Measurements from ENCODE around the gene SIPA1L2.
"Not testable (repeated sequence)": the region's sequence is repeated elsewhere in the genome, so short reads cannot be mapped to it uniquely, and the experiment has no call there.

Gene SIPA1L2

DNA sequence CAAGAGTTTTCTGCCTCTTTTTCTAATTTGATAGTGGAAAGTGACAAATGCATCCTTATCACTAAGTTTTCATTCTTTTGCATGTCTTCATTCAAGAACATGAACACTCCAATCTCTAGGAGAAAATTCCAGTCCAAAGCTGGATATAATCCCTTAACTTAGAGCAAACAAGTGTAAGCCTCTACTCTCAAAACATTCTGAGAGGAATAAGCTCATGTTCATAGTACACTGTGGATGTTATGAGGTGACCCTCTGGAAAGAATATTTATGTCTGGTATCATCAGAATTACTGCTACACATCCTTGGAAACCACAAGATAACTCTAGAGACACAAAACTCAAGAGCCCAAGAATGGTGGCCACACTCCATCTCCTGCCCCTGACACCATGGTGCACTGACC is 15.1 kb downstream of the SIPA1L2 start:
- no peak for DNase-seq

DNA sequence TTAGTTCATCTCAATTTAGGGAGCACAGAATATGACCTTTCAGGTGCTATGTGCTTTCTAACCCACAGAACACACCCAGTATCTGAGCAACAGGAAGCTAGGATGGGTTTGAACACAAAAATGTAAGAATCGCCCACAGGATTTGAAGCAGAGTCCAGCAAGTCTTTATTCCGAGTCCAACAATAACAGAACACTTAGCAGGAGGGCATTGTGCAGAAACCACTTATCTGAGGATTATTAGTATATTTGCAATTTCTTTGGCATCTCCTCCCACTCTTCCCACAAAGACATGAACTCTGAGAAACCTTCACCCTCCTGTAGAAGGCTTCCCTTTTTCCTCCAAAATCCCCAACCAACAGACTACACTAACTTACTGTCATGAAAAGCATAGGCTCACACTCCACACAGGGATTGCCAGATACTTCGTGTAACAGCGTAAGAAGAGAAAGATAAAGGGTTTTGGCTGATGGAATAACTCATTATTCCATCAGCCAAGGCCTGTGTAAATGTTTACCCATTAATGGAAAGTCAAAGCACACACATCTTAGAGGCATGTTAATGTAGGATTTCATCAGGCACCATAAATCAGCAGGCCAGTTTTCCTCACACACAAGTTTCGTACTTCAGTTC is 16.1 kb downstream of the SIPA1L2 start:
- no peak for DNase-seq

DNA sequence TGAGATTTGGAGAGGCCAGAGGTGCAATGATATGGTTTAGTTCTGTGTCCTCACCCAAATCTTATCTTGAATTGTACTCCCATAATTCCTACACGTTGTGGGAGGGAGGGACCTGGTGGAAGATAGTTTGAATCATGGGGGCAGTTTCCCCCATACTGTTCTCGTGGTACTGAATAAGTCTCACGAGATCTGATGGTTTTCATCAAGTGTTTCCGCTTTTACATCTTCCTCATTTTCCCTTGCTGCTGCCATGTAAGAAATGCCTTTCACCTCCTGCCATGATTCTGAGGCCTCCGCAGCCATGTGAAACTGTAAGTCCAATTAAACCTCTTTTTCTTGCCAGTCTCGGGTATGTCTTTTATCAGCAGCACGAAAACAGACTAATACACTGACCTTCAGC is 17.1 kb downstream of the SIPA1L2 start:
- DNase-seq: not testable (repeated sequence)

DNA sequence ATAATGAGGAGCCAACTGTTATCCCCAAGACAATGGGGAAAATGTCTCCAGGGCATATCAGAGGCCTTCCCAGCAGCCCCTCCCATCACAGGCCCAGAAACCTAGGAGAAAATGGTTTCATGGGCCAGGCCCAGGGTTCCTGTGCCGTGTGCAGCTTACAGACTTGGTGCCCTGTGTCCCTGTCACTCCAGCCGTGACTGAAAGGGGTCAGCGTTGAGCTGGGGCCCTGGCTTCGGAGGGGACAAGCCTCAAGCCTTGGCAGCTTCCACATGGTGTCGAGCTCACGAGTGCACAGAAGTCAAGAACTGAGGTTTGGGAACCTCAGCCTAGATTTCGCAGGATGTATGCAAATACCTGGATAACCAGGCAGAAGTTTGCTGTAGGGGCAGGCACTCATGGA is 18.1 kb downstream of the SIPA1L2 start:
- DNase-seq: no peak

DNA sequence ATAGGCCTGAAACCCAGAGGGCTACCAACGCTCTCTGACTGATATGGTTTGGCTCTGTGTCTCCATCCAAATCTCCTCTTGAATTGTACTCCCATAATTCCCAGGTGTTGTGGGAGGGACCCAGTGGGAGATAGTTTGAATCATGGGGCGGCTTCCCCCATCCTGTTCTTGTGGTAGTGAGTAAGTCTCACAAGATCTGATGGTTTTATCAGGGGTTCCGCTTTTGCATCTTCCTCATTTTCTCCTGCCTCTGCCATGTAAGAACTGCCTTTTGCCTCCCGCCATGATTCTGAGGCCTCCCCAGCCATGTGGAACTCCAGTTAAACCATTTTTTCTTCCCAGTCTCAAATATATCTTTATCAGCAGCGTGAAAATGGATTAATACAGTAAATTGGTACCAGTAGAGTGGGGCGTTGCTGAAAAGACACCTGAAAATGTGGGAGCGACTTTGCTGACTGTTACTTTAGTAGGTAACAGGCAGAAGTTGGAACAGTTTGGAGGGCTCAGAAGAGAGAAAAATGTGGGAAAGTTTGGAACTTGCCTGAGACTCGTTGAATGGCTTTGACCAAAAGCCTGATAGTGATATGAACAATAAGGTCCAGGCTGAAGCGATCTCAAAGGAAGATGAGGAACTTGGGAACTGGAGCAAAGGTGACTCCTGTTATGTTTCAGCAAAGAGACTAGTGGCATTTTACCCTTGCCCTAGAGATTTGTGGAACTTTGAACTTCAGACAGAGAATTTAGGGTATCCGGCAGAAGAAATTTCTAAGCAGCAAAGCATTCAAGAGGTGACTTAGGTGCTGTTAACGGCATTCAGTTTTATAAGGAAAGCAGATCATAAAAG is 18.8 kb downstream of the SIPA1L2 start:
- not testable (repeated sequence) for DNase-seq

DNA sequence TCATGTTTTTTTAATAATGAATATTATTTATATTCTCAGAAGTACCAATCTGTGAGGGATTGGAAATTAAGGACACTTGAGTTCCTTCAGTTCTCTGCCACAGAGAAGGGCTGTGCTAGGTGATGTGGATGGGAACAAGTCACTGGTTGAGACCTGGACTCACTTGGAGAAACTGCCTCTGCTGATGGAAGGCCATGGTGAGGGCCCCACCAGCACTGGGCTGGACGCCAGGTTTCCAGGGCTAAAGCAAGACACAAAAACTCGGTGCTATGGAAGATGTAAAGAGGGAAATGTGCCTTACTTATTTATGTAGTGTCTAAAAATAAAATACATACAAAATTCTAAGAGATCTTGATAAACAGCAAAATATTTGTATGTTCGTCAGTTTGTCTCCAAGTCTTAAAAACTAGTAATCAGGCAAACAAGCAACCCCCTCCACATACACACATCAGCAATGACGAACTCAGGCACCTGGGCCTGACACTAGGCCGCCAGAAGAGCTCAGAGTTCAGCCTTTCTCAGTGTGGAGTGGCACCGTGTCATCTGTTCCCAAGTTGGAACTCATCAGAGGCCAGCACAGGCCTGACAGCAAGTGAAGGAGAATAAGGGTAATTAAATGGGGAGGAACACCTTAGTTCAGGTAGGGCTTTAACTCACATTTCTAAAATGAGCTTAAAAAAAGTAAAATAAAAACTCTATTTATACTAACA is 19.6 kb downstream of the SIPA1L2 start:
- no peak for DNase-seq

DNA sequence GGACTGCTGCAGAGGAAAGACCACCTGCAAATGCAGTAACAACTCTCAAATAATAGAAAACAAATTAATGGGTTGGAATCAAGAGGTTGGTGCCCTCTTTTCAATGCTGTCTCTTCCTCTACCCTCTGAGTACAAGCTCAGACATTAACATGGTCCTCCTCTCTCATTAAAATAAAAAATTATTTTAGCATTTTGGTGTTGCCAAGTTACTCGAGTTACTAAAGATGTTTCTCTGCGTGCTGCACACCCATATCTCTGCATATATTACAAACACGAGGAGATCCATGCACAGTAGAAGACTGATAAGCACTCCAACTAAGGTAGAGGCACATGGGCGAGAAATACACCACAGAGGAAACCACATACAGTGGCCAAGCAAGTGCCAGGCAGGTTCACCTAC is 21.5 kb downstream of the SIPA1L2 start:
- DNase-seq: no peak

DNA sequence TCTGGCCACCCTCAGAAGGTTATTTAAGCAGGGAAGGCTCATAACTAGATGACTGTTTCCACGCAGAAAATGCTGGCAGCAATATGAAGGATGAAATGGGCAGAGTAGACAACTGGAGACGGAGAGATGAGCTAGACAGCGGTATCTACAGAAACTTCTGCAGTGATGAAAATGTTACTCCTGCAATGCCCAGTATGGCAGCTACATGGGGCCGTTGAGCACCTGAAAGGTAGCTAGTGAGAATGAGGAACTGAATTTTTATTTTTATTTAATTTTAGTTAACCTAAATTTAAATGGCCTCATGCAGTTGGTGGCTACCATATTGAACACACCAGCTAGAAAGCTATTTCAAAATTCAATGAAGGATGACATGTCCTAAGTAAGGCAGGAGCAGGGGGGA is 27.3 kb downstream of the SIPA1L2 start:
- DNase-seq: no peak

DNA sequence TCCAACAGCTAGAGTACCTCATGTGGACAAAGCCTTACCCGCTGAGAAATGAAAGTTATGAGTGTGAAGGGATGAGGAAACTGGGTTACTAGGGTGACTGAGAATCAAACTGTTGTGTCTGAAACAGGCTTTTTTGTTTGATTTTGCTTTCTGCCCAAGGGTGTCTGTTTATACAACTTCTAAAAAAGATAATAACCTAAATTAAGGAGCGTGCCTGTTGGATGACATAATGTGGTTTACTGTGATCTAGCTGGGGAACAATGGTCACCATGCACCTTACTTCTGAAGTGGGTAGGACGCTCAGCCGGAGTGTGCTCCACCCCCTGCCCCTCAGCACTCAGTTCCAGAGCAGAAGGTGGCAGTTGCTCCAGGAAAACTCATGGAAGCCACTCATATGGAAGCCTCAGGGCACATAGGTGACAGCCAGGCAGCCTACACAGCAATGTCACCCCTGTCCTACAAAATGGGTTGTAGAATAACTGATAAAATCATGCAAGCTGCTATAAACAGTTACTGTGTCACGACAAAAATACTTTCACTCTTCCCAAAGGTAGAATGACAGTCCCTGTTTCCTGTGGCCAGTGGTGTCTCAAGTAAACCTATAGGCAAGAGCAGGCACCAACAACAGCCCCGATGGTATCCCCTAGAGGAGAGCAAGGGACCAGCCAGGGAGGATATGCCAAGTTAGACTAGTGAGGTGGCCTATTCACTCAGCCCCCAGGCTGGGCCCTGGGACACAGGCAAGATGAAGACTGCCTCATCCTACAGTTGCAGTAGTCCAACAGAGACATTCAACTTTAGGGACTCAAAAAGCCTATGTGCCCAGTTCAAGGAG is 29.3 kb downstream of the SIPA1L2 start:
- no peak for DNase-seq

DNA sequence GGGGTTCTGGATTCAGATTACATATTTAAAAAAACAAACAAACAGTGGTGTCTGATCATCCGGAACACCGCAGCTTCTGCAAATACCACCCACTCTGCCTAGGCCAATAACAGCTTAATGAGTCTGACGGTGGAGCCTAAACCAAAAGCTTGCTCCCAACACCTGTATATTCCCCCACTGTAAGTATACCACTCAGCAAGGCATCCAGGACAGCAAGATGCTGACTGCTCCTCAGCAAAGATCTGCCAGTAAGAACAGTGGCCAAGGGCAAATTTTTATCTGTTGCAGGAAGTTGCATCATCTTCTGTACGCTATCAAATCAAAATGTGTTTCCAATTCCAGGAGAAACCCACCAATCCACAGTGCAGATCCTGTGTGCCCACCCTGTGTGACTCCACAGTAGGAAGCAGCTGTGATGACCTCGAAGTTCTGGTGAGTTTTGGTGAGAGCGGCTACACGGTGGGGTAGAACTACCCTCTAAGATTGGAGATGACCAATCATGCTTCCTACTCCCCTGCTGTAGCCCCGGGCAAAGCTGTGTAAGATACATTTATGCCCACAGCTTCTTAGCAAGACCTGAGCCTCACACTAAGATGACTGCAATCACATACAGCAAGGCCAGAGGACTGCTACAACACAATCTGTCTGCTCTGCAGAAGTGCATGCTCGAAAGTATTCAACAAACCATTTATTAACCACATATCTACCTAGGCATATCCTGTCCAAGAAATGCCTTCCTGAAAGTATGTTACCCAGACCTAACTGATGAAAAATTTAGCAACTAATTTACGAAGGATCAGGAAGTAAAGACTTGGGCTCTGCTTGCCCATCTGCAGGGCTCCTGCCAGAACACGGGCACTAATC is 30.5 kb downstream of the SIPA1L2 start:
- no peak for DNase-seq

DNA sequence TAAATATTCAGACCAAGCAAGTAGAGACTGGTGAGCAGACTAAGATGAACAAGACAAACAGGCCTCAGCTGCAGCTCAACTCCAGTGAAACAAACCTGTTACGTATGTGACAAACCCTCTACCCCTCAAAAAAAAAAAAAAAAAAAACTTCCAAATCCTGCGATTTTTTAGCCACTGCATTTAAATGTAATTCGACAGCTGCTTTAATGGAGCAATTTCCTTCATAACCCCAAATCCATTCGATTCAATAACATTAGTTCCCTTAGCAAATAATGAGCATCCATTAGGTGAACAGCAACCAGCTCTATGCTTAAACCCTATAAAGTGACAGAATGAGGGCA is 31.1 kb downstream of the SIPA1L2 start:
- no peak for DNase-seq

DNA sequence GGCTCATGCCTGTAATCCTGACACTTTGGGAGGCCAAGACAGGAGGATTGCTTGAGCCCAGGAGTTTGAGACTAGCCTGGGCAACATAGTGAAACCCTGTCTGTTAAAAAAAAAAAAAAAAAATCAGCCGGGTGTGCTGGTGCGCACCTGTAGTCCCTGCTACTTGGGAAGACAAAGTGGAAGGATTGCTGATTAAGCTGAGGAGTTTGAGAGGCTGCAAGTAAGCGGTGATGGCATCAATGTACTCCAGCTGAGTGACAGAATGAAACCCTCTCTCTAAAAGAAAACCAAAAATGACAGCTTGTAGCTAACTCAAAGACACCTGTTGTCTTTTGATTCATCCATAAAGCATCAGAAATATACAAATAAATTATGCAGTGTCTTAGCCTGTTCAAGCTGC is 31.8 kb downstream of the SIPA1L2 start:
- no peak for DNase-seq

DNA sequence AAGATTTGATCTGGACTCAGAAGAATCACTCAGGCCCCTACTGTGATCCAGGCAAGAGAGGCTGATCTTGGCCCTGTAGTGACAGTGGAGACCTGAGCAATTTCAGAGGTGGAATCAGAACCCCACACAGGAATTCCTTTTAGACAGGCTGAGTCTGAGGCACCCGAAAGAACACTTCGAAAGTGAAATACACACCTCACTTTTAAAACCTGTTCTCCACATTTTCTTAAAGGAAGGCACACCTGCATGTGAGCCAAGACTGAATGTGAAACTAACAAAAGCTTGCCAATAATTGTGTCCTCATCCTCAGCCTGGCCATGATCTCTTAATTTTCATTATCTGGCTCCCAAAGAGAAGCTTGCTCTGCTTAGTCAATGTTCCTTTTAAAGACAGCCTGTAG is 32.2 kb downstream of the SIPA1L2 start:
- DNase-seq: no peak

DNA sequence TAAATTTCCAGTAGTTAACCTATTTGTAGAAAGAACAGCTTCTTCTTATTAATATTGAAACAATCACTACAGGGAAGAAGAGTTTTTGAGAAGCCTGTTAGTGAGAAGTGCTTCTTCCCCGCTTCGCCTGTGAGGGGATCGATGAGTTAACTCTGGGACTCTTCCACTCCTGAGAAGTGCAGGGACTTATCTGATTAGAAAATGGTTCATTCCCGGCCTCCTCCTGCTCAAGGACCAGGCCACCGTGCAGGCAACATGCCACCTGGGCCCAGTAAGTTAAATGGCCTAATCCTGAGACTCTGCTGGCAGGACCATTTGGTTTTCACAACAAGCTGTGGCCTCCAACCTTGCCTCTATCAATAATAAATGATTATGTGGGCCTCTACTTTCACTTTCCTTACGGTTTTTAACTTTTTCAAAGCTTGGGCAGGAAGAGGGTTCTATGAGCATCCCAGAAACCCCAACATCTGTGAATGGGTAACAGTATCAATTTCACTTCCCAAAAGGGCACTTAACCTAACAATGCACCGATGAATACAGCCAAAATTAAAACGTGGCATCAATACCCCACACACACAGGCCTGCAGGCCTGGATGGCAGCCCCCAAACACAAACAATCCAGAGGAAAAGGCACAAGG is 33.1 kb downstream of the SIPA1L2 start:
- no peak for DNase-seq

DNA sequence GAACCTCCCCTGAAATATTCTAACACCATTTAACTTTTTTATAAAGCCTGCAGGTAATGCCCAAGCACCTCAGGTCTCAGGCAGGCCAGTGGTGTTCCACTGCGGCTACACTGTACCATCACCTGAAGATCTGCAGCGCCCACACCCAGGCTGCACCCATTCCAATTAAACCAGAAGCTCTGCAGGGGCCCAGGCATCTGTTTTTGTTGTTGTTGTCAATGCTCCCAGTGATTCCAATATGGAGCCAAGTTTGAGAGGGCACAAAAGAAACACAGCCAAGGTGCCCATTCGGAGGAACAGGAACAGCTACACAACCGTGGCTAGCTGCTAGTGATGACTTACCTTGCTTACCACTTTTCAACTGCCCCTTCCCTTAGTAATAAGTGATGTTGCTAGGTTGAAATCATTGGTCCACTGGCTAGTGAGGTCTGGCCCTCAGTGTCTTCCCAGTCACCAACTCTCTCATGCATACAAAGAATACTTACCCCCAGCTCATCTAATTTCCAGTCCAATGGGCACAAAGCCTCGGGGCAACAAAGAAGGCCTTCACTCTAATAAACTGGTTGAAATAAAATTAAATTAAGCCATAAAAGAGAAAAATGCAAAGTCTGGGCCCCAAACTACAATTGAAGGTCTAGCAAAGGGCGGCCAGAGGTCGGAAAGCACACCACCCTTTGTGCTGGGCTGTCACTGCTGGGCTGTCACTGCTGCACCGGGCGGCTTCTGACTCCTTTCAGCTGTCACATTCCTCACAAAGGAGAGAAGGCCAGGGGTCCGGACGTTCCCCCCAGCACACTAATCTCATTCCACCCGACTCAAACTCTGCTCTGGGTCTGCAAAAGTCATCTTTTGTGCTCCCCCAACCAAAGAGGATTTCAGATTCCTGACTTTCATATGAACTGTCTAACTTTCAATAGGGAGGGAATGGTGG is 34.9 kb downstream of the SIPA1L2 start:
- no peak for DNase-seq

DNA sequence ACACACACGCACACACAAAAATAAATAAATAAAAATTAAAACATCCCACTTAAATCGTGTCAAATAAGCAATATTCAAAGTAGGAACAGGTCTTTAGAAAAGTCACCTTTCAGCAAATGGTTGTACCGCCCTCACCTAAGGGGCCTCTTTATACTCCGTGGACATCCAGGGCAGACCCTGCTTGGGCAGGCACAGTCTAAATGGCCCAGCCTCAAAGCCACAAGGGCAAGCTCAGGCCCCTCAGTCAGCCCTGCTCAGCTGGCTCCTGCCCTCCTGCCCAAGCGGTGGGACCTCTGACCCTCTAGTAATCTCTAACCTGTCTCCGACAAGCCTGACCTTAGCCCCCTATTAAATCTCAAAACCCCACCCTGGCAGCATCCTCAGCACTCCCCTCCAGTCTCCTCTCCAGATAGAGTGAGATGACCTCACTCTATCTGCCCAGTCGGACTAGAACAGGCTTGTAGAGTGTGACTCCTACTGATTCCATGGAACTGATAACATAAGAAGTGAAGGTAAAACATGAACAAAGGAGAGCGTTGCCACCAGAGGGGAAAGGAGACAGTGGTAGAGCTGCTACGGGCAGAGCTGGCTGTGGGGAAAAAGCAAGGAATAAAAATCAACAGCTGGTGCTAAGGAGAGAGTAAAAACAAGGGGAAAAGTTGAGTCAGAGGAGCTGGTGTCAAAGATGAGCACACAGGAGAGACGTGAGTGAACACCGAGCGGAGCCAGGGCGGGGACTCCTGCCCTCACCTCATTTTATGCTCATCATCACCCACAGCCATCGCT is 36.0 kb downstream of the SIPA1L2 start:
- no peak for DNase-seq

DNA sequence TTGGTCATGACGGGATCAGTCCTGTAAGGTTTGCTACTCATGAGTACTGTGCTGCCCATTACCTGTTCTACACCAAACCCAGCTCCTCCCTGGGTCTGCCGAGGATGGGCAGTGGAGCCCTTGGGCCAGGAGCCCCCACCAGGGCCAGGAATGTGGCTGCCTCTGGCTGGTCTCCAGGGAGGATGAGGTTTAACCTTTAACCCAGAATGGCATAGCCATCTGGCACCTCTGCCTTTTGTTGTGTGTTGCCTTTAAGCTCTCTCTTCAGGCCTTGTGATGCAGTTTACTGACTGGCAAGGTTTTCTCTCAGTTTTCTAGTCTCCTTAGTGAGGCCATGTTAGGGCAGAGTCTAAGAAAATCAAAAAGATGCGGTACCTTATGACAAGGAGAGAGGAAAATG is 38.6 kb downstream of the SIPA1L2 start:
- DNase-seq: no peak

DNA sequence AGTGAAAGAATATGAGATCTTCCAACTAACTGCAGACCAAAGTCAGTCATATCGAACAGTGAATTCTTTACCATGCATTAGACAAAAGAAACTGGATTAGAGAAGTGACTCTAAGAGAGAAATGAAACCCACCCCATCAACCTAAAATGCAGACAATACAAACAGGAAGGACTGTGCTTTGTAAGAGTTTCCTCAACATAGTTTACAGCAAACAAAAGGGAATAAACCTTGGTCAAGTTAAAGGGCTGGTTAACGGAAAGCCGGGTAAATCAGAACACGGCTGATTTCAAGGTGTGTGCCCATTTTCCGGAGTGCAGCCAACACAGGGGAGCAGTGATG is 39.2 kb downstream of the SIPA1L2 start:
- no peak for DNase-seq

DNA sequence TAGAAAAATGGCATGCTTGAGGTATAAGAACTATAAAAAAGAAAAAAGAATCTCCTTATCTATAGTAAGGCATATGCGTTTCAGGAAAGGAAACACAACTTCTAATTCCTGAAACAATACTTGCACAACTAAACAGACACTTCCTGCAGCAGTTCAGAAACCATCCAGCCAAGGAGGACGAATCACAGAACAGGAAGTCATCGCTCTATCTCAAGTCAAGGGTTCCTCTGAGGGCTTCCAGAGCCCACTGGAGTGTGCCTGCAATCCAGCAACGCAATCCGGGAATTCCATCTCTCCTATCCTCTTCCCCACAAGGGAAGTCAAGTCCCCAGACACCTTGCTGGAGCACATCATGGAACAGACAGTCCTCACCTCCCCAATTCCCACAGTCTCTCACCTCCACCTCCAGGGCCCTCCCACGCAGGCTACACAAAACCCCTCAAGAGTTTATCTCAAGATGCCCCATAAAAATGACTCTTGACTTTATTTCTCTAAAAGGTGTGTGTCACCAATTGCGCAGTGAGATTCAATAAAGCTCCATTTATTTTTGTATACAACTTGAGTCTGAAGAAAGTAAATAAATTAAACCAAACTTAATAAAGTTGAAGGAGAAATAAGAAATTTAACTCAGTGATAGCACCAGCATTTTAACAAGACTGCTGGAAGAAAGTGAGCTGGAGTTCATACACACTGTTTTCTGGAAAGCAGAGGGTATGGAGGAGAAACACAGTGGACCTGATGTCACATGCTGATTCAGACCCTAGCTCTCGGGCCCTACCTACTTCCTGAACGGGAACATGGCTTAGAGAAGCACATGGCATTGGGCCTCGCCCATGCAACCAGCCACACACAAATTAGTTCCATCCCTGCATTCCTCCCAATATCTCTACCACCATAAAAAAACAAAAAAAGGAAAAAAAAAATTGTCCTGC is 39.9 kb downstream of the SIPA1L2 start:
- no peak for DNase-seq

Measured in activated naive CD4-positive, alpha-beta T cell treated with Interleukin-2 at 50 U/mL for 16 hours (primary cell).